Activated T-cell treated with anti-CD3 and anti-CD28 coated beads, Interleukin-2, amount 50 U/mL, for 48 hours (primary cell): ENCODE results near the gene JUN.

Source experiments
- DNase-seq, 2 experiments: peaks; one replicate each; pipeline ENCODE4 v3.0.0-alpha.2; 2020

JUN gene

DNA sequence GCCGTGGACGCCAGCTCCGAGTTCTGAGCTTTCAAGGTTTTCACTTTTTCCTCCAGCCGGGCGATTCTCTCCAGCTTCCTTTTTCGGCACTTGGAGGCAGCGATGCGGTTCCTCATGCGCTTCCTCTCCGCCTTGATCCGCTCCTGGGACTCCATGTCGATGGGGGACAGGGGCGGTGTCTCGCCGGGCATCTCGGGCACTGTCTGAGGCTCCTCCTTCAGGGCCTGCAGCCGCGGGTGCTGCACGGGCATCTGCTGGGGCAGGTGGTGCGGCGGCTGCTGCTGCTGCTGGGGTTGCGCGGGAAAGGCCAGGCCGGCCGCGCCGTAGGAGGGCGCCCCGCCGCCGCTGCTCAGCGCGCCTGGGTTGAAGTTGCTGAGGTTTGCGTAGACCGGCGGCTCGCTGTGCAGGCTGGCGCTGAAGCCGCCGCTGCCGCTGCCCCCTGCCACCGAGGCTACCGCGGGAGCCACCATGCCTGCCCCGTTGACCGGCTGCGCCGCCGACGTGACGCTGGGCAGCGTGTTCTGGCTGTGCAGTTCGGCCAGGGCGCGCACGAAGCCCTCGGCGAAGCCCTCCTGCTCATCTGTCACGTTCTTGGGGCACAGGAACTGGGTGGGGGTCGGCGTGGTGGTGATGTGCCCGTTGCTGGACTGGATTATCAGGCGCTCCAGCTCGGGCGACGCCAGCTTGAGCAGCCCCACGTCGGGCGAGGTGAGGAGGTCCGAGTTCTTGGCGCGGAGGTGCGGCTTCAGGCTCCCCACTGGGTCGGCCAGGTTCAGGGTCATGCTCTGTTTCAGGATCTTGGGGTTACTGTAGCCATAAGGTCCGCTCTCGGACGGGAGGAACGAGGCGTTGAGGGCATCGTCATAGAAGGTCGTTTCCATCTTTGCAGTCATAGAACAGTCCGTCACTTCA, 1.4 kb downstream of the JUN start:
- peak; percentile 71 to 80 for DNase-seq

GRCh38 chr1:58781541-58782177, 2.2 kb downstream of the JUN start:
- peak; percentile 56 to 64 for DNase-seq

DNA sequence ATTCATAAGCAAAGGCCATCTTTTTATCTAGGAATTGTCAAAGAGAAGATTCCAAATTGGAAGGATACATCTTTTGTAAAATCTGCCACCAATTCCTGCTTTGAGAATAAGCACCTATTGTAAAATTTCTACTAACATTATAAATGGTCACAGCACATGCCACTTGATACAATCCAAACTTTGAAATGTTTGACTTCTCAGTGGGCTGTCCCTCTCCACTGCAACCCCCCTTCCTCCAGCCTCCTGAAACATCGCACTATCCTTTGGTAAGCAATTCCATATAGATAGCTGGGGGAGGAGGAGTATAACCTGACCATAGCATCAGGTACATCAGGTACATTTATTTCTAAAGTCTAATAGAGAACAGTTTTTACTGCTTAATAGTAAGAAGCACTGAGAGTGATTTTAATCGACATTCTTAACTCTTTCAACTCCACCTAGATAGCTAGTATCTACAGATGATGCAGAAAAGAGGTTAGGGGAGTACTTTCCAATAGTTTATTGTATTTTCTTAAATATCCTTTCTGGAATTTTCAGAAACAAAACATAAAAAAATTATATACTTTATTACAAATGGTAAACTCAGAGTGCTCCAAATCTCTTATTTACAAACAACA, 2.9 kb downstream of the JUN start:
- no peak for DNase-seq

DNA sequence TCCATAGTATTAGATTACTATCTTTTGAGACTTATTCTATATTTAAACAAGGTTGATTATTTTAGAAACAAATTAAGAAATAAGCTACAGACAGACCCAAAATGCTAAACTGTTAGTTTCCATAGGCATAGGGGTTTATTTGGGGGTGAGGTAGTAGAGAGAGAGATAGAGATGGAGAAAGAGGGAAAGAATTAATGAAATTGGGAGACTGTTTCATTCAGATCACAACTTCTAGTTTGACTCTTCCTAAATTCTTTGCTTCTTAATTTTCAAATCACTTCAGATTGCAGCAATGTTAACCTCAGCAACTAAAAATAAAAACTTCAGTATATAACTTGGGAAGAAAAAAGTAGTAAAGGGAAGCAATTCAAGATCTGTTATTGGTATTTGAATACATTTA, 3.4 kb downstream of the JUN start:
- no peak for DNase-seq

- no peak for DNase-seq
These were observed 4.0 kb downstream of the JUN start for GRCh38 chr1:58779801-58780382.

DNA sequence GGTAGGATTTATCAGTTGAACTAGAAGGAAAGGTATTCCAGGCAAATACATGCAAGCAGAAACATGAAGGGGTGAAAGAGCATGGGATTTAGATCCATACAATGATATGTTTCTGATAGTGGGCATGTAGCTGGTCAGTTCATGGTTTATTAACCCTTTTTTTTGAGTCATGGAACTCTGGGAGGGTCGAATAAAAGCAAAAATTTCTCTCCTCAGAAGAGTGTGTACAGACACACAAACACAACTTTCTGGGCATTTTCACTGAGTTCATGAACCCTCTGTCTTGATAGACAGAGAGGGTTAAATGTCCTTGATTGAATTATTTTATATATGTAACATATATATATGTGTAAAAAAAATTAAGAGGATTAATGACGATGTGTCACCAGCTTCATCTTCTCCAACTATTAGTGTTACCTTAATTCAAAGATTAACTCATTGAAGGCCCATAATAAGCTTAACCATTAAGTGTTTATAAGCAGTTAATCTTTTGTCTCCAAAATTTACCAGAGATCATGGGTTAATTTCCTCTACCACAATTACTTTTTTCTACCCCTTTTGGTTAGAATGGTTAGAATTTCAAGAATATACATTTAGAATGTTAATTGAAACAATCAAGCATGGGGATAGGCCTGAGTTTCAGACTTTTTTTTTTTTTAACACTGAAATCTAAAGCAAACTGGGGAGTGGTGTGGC, 4.6 kb downstream of the JUN start:
- DNase-seq: no peak

DNA sequence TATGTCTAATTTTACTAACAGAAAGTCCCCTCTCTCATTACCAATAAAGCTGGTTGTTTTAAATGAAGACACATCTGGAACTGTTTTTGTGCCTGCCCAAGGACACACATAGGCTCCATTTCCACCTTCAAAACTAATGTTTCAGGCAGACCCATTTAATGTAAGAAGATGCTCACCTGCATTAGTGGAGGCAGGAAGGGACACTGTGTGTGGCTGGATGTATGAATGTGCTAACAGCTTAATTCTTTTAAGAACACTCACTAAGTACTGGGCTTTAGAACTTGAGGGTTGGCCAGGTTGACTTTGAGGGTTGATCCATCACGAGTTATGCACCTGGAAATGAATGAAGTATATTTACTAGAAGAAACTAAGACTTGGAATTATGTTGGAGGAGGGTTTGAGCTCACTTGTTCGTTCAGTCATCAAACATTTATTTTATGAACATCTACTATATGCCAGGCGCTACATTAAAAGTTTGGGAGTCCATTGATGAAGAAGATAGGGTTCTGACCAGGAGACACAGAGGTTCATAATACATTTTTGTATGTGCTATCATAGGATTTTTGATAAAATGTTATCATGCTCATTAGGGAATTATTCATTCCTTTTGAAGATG, 5.4 kb downstream of the JUN start:
- no peak for DNase-seq

DNA sequence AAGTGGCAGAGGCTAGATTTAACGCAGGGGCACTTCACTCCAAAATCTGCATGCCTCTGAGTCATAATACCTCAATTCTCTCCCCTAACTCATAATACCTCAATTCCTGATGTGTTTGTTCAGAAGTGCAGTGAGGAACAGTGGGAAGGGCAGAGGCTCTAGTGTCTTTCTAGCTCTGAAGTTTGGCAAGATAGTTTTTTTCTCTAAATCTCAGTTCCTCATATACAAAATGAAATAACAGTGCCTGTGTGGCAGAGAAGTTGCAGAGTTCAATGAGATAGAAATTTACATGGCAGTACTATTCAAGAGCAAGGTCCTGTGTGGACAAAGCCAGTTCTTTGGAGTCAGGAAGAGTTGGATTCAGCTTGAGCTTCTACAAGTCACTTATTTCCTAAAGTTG, 9.8 kb downstream of the JUN start:
- no peak for DNase-seq

DNA sequence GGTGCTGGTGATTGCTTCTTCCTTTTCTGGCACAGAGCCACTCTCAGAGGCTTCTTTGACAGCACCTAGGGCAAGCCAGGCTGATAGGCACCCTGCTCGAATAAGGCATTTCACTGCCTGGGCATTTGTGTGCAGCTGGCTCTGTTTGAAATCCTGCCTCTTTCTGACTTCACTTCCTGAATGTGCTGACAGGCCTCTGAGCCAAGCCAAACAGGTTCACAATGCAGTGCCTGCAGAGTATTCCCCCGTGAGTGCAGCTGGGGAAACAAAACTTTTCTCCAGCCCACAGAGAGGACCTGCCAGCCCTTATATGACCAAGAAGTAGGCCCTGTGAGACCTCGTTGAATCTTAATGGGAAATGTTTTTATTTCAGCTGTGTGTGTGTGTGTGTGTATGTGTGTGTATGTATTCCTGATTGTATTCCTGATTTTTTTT, 10.4 kb downstream of the JUN start:
- DNase-seq: no peak

GRCh38 chr1:58769809-58770320, 14.0 kb downstream of the JUN start:
- no peak for DNase-seq

DNA sequence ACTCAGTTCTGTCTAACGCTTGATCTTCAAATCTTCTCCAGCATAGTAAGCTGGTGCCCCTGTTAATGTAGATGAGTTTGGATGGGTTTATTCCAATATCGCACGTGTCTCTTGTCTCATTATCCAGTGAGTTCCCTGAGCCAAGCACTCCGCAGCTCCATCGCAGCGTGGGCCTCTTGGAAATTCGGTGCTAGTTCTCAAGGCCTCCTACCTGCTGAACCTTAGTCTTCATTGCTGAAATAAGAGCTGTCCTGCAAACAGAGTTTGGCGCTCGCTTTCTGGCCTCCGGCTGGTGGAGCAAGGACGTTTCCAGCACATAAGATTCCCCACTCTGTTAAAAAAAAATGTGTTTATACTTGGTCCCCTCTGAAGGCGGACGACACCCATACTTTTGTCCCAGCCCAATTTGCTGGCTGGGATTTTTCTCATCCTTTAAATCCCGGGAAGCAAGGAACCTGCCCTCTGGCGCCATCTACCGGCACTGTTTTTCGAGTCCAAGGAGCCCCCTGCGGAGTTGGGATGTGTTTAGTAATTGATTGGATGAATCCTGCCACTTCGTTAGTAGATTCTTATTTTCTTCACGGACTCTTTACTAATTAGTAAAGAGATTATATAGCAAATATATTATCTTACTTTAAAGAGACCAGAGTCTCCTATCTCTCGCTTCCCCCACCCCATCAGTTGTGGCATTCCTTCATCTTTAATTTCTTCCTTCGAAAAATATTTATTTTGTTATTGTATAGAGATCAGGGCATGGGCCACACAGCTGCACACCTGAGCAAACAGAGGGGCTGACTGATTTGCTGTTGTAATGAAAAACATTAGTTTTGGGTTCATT, 14.7 kb downstream of the JUN start:
- DNase-seq: peak; percentile 66

GRCh38 chr1:58768191-58768731, 15.6 kb downstream of the JUN start:
- DNase-seq: no peak

- no peak for DNase-seq
These were observed 16.7 kb downstream of the JUN start for GRCh38 chr1:58767143-58767542.

DNA sequence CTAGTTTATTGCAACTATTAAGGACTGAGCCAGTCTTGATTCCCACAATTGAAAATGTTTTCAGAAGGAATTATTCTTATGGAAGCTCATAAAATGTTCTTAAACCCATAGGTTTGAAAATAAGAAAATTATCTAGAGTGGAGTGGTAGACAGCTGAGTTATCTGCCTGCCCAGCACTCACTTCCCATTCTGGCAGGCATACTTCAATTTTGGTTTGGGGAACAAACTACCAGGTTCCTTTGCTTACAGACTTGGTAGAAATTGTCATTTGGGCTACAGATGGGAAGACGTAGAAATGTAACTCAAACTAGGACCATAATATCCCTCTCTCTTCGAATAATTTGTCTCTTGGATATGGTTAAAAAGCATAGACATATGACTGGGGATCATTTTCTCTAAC, 18.4 kb downstream of the JUN start:
- DNase-seq: no peak

DNA sequence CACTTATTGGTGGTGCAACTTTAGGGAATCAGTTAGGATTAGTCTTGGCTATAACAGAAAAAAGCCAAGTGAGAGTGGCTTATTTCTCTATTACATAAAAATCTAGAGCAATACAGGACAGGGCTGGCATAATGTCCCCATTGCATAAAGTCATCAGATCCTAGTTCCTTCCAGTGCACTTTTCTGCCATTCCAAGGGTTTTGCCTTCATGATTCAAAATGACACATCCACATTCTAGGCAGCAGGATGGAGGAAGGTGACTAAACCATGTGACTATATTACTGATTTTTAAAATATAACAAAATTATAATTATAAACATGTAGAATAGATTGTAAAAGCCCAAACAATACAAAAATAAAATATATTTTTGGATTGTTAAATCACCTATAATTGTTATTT, 18.8 kb downstream of the JUN start:
- DNase-seq: no peak

GRCh38 chr1:58764294-58764978, 19.4 kb downstream of the JUN start:
- no peak for DNase-seq

DNA sequence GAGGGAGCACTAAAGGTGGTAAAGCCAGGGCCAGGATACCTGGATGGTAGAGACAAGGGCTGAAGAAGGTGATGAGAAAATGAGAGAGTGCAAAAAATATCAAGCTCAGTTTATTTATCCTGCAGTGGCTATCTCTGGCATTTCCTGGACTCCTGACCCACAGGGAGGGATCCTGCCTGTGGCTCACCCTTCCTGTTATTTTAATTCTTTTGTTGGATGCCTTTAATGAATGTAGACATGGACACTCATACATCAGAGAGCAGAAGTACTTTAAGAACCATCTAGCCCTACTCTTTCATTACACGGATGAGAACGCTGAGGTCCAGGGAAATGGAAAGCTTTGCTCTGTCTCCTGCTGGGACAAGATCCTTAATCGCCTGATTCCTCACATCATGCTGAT, 20.6 kb downstream of the JUN start:
- DNase-seq: no peak

- DNase-seq: no peak
These were observed 21.0 kb downstream of the JUN start for GRCh38 chr1:58762806-58763205.

- peak; percentile 72 to 77 for DNase-seq
These were observed 28.4 kb downstream of the JUN start for GRCh38 chr1:58755468-58755872.
